H1 (cell line): ENCODE measurements around the gene ATXN7L3. TPM values are rescaled to one million over a fixed set of nuclear protein-coding genes. Genes with fewer than 3 reads are reported as not detected.

Experiments
- CTCF ChIA-PET: fragments of 300-600 bp; sonication (Branson Sonifier 250); formaldehyde crosslinking; loops from one replicate; lab custom pipeline; 2021; ENCODE audit not compliant: partially characterized antibody; lab: Charles Lee
- POLR2A ChIA-PET: fragments of 300-600 bp; sonication (Branson Sonifier 250); formaldehyde crosslinking; loops from one replicate; lab custom pipeline; 2021; ENCODE audit warnings: inconsistent platforms; ENCODE audit not compliant: partially characterized antibody; lab: Charles Lee
- DNase-seq, 2 experiments: peaks; one replicate each; pipeline versions ENCODE4 v3.0.0 to v3.0.0-alpha.2; 2010 to 2022; ENCODE audit warnings: low spot score in 2 of 2, low read depth in 1 of 2, mixed read lengths in 1 of 2
- FAIRE-seq: peaks from 2 replicates; lab custom pipeline; 2011; peaks lifted over from hg19 to GRCh38; lab: Jason Lieb, UNC
- H2AFZ ChIP-seq: 2 replicates; pipeline ENCODE4 v1.8.1; 2012; ENCODE audit warnings: low read length, inconsistent platforms
- H2AK5ac ChIP-seq: 2 replicates; pipeline ENCODE4 v1.6.1; 2013; ENCODE audit warnings: low read depth, low read length
- H2BK120ac ChIP-seq: replicated peaks from 2 replicates; pipeline ENCODE3; 2013; ENCODE audit warnings: low read depth, low read length, inconsistent platforms
- H2BK12ac ChIP-seq: 2 replicates; pipeline ENCODE4 v1.6.1; 2013; ENCODE audit warnings: low read depth, low read length
- H2BK15ac ChIP-seq: 2 replicates; pipeline ENCODE4 v1.6.1; 2013; ENCODE audit warnings: low read length
- H2BK20ac ChIP-seq: 2 replicates; pipeline ENCODE4 v1.6.1; 2013; ENCODE audit warnings: low read length
- H2BK5ac ChIP-seq: 2 replicates; pipeline ENCODE4 v1.6.1; 2013; ENCODE audit warnings: low read depth, low read length
- H3K14ac ChIP-seq: 2 replicates; pipeline ENCODE4 v1.6.1; 2013; ENCODE audit warnings: inconsistent platforms; ENCODE audit not compliant: insufficient read length
- H3K18ac ChIP-seq: 2 replicates; pipeline ENCODE4 v1.6.1; 2013; ENCODE audit warnings: low read length; ENCODE audit errors: extremely low read depth
- H3K23ac ChIP-seq: 2 replicates; pipeline ENCODE4 v1.6.1; 2013; ENCODE audit warnings: inconsistent platforms; ENCODE audit not compliant: insufficient read length
- H3K23me2 ChIP-seq: 2 replicates; pipeline ENCODE4 v1.6.1; 2013; ENCODE audit warnings: low read depth, low read length
- H3K27ac ChIP-seq: 2 replicates; pipeline ENCODE4 v1.6.1; 2011; ENCODE audit warnings: low read depth, low read length, inconsistent platforms
- H3K27me3 ChIP-seq, 4 experiments: replicated peaks in 1 of 4; 1 replicate in 1 of 4; 2 replicates in 3 of 4; pipeline versions ENCODE4 v1.6.1 to v1.8.1; 2011 to 2013; ENCODE audit warnings: low read length in 3 of 4, mild to moderate bottlenecking in 3 of 4, inconsistent platforms in 2 of 4, mixed read lengths in 2 of 4, moderate library complexity in 1 of 4; ENCODE audit not compliant: control insufficient read depth in 3 of 4, insufficient read depth in 3 of 4; ENCODE audit errors: extremely low read depth in 1 of 4
- H3K36me3 ChIP-seq, 4 experiments: 2 replicates each; pipeline versions ENCODE4 v1.6.1 to v1.8.1; 2011 to 2013; ENCODE audit warnings: mild to moderate bottlenecking in 4 of 4, low read length in 3 of 4, moderate library complexity in 2 of 4, control low read depth in 1 of 4, inconsistent platforms in 1 of 4; ENCODE audit not compliant: insufficient read depth in 4 of 4, control insufficient read depth in 2 of 4
- H3K4ac ChIP-seq: replicated peaks from 2 replicates; pipeline ENCODE3; 2013; ENCODE audit warnings: low read length, low read depth, mixed read lengths, inconsistent platforms; ENCODE audit not compliant: insufficient read length
- H3K4me1 ChIP-seq, 4 experiments: replicated peaks in 1 of 4; 1 replicate in 1 of 4; 2 replicates in 3 of 4; pipeline versions ENCODE4 v1.6.1 to v1.8.1; 2011 to 2013; ENCODE audit warnings: low read length in 3 of 4, inconsistent platforms in 2 of 4, mixed read lengths in 1 of 4; ENCODE audit not compliant: insufficient read depth in 4 of 4, control insufficient read depth in 3 of 4
- H3K4me2 ChIP-seq, 2 experiments: 2 replicates each; pipeline versions ENCODE4 v1.6.1 to v1.8.1; 2011 to 2013; ENCODE audit warnings: low read depth in 2 of 2, low read length in 2 of 2, control low read depth in 1 of 2, inconsistent platforms in 1 of 2, mild to moderate bottlenecking in 1 of 2; ENCODE audit not compliant: insufficient read depth in 1 of 2
- H3K4me3 ChIP-seq, 4 experiments: fragments of 200-600, 300-600 bp in 1 of 4; sonication (generic), shearing (Covaris generic), sonication (Bioruptor Twin) in 1 of 4; 2 replicates each; pipeline versions ENCODE4 v1.5.1 to v1.8.1; 2011 to 2016; ENCODE audit warnings: low read length in 4 of 4, low read depth in 3 of 4, control low read depth in 2 of 4, inconsistent platforms in 2 of 4, mild to moderate bottlenecking in 2 of 4, mixed read lengths in 1 of 4, moderate library complexity in 1 of 4; ENCODE audit not compliant: insufficient read depth in 2 of 4; ENCODE audit errors: extremely low read depth in 1 of 4
- H3K56ac ChIP-seq: replicated peaks from 2 replicates; pipeline ENCODE3; 2013; ENCODE audit warnings: low read depth, mild to moderate bottlenecking, mixed read lengths, low read length, inconsistent platforms; ENCODE audit not compliant: insufficient read length
- H3K79me1 ChIP-seq: 2 replicates; pipeline ENCODE4 v1.6.1; 2013; ENCODE audit warnings: low read depth, low read length, control low read depth
- H3K79me2 ChIP-seq, 2 experiments: 2 replicates each; pipeline versions ENCODE4 v1.6.1 to v1.8.1; 2012 to 2013; ENCODE audit warnings: low read length in 2 of 2, mild to moderate bottlenecking in 2 of 2, inconsistent platforms in 1 of 2; ENCODE audit not compliant: insufficient read depth in 2 of 2, control insufficient read depth in 1 of 2
- H3K9ac ChIP-seq, 4 experiments: replicated peaks in 1 of 4; 1 replicate in 1 of 4; 2 replicates in 3 of 4; pipeline versions ENCODE4 v1.6.1 to v1.8.1; 2011 to 2013; ENCODE audit warnings: low read depth in 3 of 4, low read length in 3 of 4, control low read depth in 2 of 4, mild to moderate bottlenecking in 2 of 4, moderate library complexity in 2 of 4, inconsistent platforms in 1 of 4; ENCODE audit errors: extremely low read depth in 1 of 4
- H3K9me3 ChIP-seq, 2 experiments: 2 replicates each; pipeline versions ENCODE4 v1.6.1 to v1.8.1; 2012 to 2013; ENCODE audit warnings: mild to moderate bottlenecking in 2 of 2, moderate library complexity in 2 of 2, control low read depth in 1 of 2, inconsistent platforms in 1 of 2, low read depth in 1 of 2, low read length in 1 of 2, mixed read lengths in 1 of 2; ENCODE audit not compliant: insufficient read depth in 2 of 2
- H4K20me1 ChIP-seq, 2 experiments: replicated peaks in 1 of 2; 2 replicates each; pipeline versions ENCODE3 to v1.8.1; 2011 to 2013; ENCODE audit warnings: inconsistent platforms in 2 of 2, low read length in 2 of 2, mild to moderate bottlenecking in 1 of 2; ENCODE audit not compliant: insufficient read depth in 2 of 2, control insufficient read depth in 1 of 2
- H4K5ac ChIP-seq: 2 replicates; pipeline ENCODE4 v1.6.1; 2013; ENCODE audit warnings: low read length, low read depth, mixed read lengths, inconsistent platforms; ENCODE audit not compliant: insufficient read length
- H4K8ac ChIP-seq: 2 replicates; pipeline ENCODE4 v1.8.0; 2013; ENCODE audit warnings: mild to moderate bottlenecking, moderate library complexity, low read length, inconsistent platforms; ENCODE audit not compliant: insufficient read depth; ENCODE audit errors: extremely low read depth
- H4K91ac ChIP-seq: replicated peaks from 2 replicates; pipeline ENCODE3; 2013; ENCODE audit warnings: low read length, mixed read lengths, inconsistent platforms; ENCODE audit not compliant: insufficient read length
- WGBS, 2 experiments: shearing (Covaris generic) in 1 of 2; methylation state at CpG; one replicate each; pipeline versions ENCODE4 v1.1.6 to v1.1.7; 2013 to 2015; ENCODE audit warnings: low lambda C conversion rate in 2 of 2, mixed read lengths in 2 of 2, inconsistent platforms in 1 of 2, low coverage in 1 of 2, missing lambda C conversion rate in 1 of 2; ENCODE audit not compliant: insufficient replicate concordance in 2 of 2, insufficient coverage in 1 of 2, insufficient read length in 1 of 2; ENCODE audit errors: extremely low coverage in 1 of 2, missing lambda C conversion rate in 1 of 2; 5-methylcytosine and 5-hydroxymethylcytosine counted together
- polyA plus RNA-seq, 7 experiments: library from polyadenylated mRNA; depleted of rRNA in 3 of 7; stranded (reverse) in 5 of 7; unstranded in 2 of 7; fragments of >200 nt in 5 of 7; fragments of 200-250 nt in 2 of 7; gene quantifications; 1 replicate in 5 of 7; 2 replicates in 1 of 7; 4 replicates in 1 of 7; pipeline versions ENCODE4 v1.2.1 to v1.2.3, GENCODE V29; 2011 to 2013; ENCODE audit warnings: missing spikeins in 2 of 7, mixed read lengths in 2 of 7
- total RNA-seq: library from RNA; stranded (reverse); fragmentation: NEBNext Ultra II Directional; extraction: Animal tissue kit (Norgen Biotek cat#: 25700); gene quantifications from 2 replicates; pipeline ENCODE4 v1.2.1, GENCODE V29; 2021

Gene ATXN7L3
- total and polyA plus RNA-seq, 2 of the 8 experiments (the other 6 are each of a cell fraction or from before 2014, with no cell fraction given), result 53.7 to 103 TPM

GRCh38 chr17:44159519-44160210 is 40.0 kb downstream of the ATXN7L3 start:
- no peak overlapping the region for H2BK20ac ChIP-seq
- H3K79me1 ChIP-seq, result no peaks in the 10 kb centered on the region; the same call in 1 of the 2 replicates
- FAIRE-seq (no peak), DNase-seq (no peak)
- no peak overlapping the region for H3K23ac ChIP-seq
- peak overlapping the region; percentile 35; the same call in 1 of the 2 replicates for H4K8ac ChIP-seq
- no peaks in the 10 kb centered on the region for H3K79me2 ChIP-seq
- no peak overlapping the region for H2BK120ac ChIP-seq
- H3K9me3 ChIP-seq, result no peaks in the 10 kb centered on the region
- H3K36me3 ChIP-seq, result peaks cover 14 to 45% (median 24%) of the 10 kb centered on the region in 4 experiments; a peak in 7 of 8 replicates
- 97% methylated on average over 15 of the region's 15 CpGs; no CpG with 5 or more reads in 1 of the 2 experiments for WGBS, 2 experiments
- no peak overlapping the region for H3K4ac ChIP-seq
- H3K18ac ChIP-seq, result no peak overlapping the region
- no peak overlapping the region for H3K4me2 ChIP-seq
- H3K9ac ChIP-seq, result no peak overlapping the region
- no peak overlapping the region for H3K4me3 ChIP-seq
- H3K27ac ChIP-seq, result no peak overlapping the region
- H2BK15ac ChIP-seq, result no peak overlapping the region
- no peak overlapping the region for H2AFZ ChIP-seq
- no peak overlapping the region for H3K14ac ChIP-seq
- H2BK12ac ChIP-seq, result no peak overlapping the region
- no peak overlapping the region for H3K56ac ChIP-seq
- H3K27me3 ChIP-seq, result no peaks in the 10 kb centered on the region
- ChIA-PET POLR2A (interaction anchor here (1.2 to 2.9 kb wide), 4 partner anchors 8 to 22 kb away, joined by 3 to 11 read pairs (median 4); partner anchors contain the start of gene ASB16), CTCF (interaction anchor here (3.6 to 4.0 kb wide), 3 partner anchors 8 to 12 kb away, joined by 13 to 22 read pairs (median 15); partner anchors contain the start of gene ASB16)
- H4K20me1 ChIP-seq, result peaks cover 0 to 11% of the 10 kb centered on the region in 2 experiments
- H2BK5ac ChIP-seq, result no peak overlapping the region
- no peak overlapping the region for H4K91ac ChIP-seq
- no peak overlapping the region for H2AK5ac ChIP-seq
- H4K5ac ChIP-seq, result no peak overlapping the region
- no peaks in the 10 kb centered on the region for H3K4me1 ChIP-seq
- no peaks in the 10 kb centered on the region for H3K23me2 ChIP-seq
